Endothelial cell of umbilical vein (primary cell): ENCODE results near the gene CAPN8. TPM values are rescaled to one million over a fixed set of nuclear protein-coding genes. Genes with fewer than 3 reads are reported as not detected.
A peak's percentile ranks its signal among the peaks of the same experiment; 100 is the strongest.

Experiments
- BruUV-seq: library from RNA; stranded (reverse); fragments of 400-500 nt; replicated peaks from 2 replicates; lab custom pipeline; 2021; lab: Mats Ljungman, UMichigan
- CTCF ChIA-PET: fragments of 300-600, 350-600 bp; sonication (Branson Sonifier 250); formaldehyde crosslinking; loops from one replicate; lab custom pipeline; 2021; ENCODE audit warnings: antibody characterized with exemption, inconsistent platforms; lab: Charles Lee
- POLR2A ChIA-PET: fragments of 300-600, 350-600 bp; sonication (Branson Sonifier 250); formaldehyde crosslinking; loops from one replicate; lab custom pipeline; 2021; ENCODE audit warnings: antibody characterized with exemption, inconsistent platforms; lab: Charles Lee
- DNase-seq: peaks from one replicate; pipeline ENCODE4 v3.0.0-alpha.2; 2011; ENCODE audit warnings: low read depth, low spot score
- FAIRE-seq: peaks from 2 replicates; lab custom pipeline; 2011; peaks lifted over from hg19 to GRCh38; lab: Jason Lieb, UNC
- H2AFZ ChIP-seq: 2 replicates; pipeline ENCODE4 v1.6.0; 2012; ENCODE audit warnings: low read depth, low read length, control low read depth, inconsistent platforms
- H3K27ac ChIP-seq: 2 replicates; pipeline ENCODE4 v1.5.1; 2011; ENCODE audit warnings: low read depth, mild to moderate bottlenecking, control low read depth, low read length, moderate library complexity; ENCODE audit not compliant: insufficient read depth
- H3K27me3 ChIP-seq, 2 experiments: 2 replicates each; pipeline versions ENCODE4 v1.6.0 to v1.6.1; 2011; ENCODE audit warnings: low read length in 2 of 2, mixed read lengths in 1 of 2; ENCODE audit not compliant: control insufficient read depth in 2 of 2, insufficient read depth in 2 of 2
- H3K36me3 ChIP-seq, 2 experiments: 2 replicates in 1 of 2; 3 replicates in 1 of 2; pipeline ENCODE4 v1.5.1; 2011; ENCODE audit warnings: low read length in 2 of 2, mild to moderate bottlenecking in 1 of 2, moderate library complexity in 1 of 2; ENCODE audit not compliant: control insufficient read depth in 2 of 2, insufficient read depth in 2 of 2; ENCODE audit errors: extremely low read depth in 1 of 2
- H3K4me1 ChIP-seq: 3 replicates; pipeline ENCODE4 v1.5.1; 2011; ENCODE audit warnings: mild to moderate bottlenecking, low read length; ENCODE audit not compliant: control insufficient read depth, insufficient read depth; ENCODE audit errors: extremely low read depth
- H3K4me2 ChIP-seq: 2 replicates; pipeline ENCODE4 v1.6.1; 2011; ENCODE audit warnings: low read length, control low read depth, mixed read lengths; ENCODE audit not compliant: insufficient read depth
- H3K4me3 ChIP-seq, 3 experiments: fragments of 200-600 bp in 1 of 3; sonication (generic), shearing (Covaris generic) in 1 of 3; replicated peaks in 1 of 3; 2 replicates each; pipeline ENCODE4 v1.5.1; 2011 to 2016; ENCODE audit warnings: control low read depth in 3 of 3, low read length in 3 of 3, mild to moderate bottlenecking in 2 of 3, inconsistent platforms in 1 of 3, low read depth in 1 of 3, moderate library complexity in 1 of 3; ENCODE audit not compliant: insufficient read depth in 1 of 3
- H3K79me2 ChIP-seq: 2 replicates; pipeline ENCODE4 v1.6.0; 2012; ENCODE audit warnings: low read length, inconsistent platforms; ENCODE audit not compliant: control insufficient read depth, insufficient read depth
- H3K9ac ChIP-seq: replicated peaks from 2 replicates; pipeline ENCODE3; 2011; ENCODE audit warnings: low read length, control low read depth; ENCODE audit not compliant: insufficient read depth; ENCODE audit errors: extremely low read depth
- H3K9me1 ChIP-seq: replicated peaks from 3 replicates; pipeline ENCODE4 v1.6.0; 2011; ENCODE audit warnings: mild to moderate bottlenecking, low read length; ENCODE audit not compliant: control insufficient read depth, insufficient read depth; ENCODE audit errors: extremely low read depth
- H3K9me3 ChIP-seq: replicated peaks from 2 replicates; pipeline ENCODE4 v1.5.1; 2012; ENCODE audit warnings: low read length, inconsistent platforms; ENCODE audit not compliant: control insufficient read depth, insufficient read depth
- H4K20me1 ChIP-seq: replicated peaks from 2 replicates; pipeline ENCODE3; 2011; ENCODE audit warnings: mild to moderate bottlenecking, low read length; ENCODE audit not compliant: control insufficient read depth, insufficient read depth; ENCODE audit errors: extremely low read depth
- EZH2 ChIP-seq: IDR thresholded peaks from 2 replicates; pipeline ENCODE4 v1.6.1; 2012; ENCODE audit warnings: borderline replicate concordance, low read depth, mild to moderate bottlenecking, moderate library complexity, low read length, inconsistent platforms; ENCODE audit not compliant: severe bottlenecking
- FOS ChIP-seq: IDR thresholded peaks from 2 replicates; pipeline ENCODE4 v1.6.1; 2011; ENCODE audit warnings: mild to moderate bottlenecking, low read length, moderate library complexity, borderline replicate concordance; ENCODE audit not compliant: insufficient read depth
- GATA2 ChIP-seq: IDR thresholded peaks from 2 replicates; pipeline ENCODE4 v1.7.0; 2011; ENCODE audit warnings: low read depth, mild to moderate bottlenecking, moderate library complexity, mixed read lengths, low read length; ENCODE audit not compliant: insufficient read length, insufficient read depth
- JUN ChIP-seq: IDR thresholded peaks from 2 replicates; pipeline ENCODE4 v1.6.1; 2011; ENCODE audit warnings: borderline replicate concordance, low read depth; ENCODE audit not compliant: insufficient read length, insufficient read depth
- MYC ChIP-seq: IDR thresholded peaks from one replicate; pipeline ENCODE4 v1.6.1; 2011; ENCODE audit warnings: mild to moderate bottlenecking, low read depth, low read length
- POLR2A ChIP-seq: IDR thresholded peaks from 2 replicates; pipeline ENCODE4 v1.6.1; 2012; ENCODE audit warnings: low read depth, mild to moderate bottlenecking, control low read depth, low read length
- POLR2AphosphoS5 ChIP-seq: IDR thresholded peaks from 2 replicates; pipeline ENCODE4 v1.6.1; 2012; ENCODE audit warnings: low read depth, mild to moderate bottlenecking, control low read depth, low read length, moderate library complexity; ENCODE audit not compliant: insufficient read depth
- dilution Hi-C: fragments of 300-500 bp; cut with MboI; formaldehyde crosslinking; loops from one replicate; pipeline ENCODE4 v1.15.0; 2019; ENCODE audit warnings: low sequenced_read_pairs; ENCODE audit not compliant: extremely low pct_ligation_motif_present
- intact Hi-C: fragments of 100-400 bp; cut with micrococcal nuclease; formaldehyde crosslinking; loops from one replicate; pipeline ENCODE4 v1.10.0; 2022
- polyA plus RNA-seq, 4 experiments: library from polyadenylated mRNA; depleted of rRNA in 3 of 4; stranded (reverse) in 3 of 4; unstranded in 1 of 4; fragments of >200 nt; gene quantifications; 2 replicates each; pipeline versions ENCODE4 v1.2.1 to v1.2.3, GENCODE V29; 2011 to 2012; ENCODE audit warnings: missing spikeins in 1 of 4
- total RNA-seq: library from RNA; stranded (reverse); gene quantifications from 2 replicates; pipeline ENCODE4 v1.2.3, GENCODE V29; 2021
- TF ChIP-seq, protein P1 (sequence below): IDR thresholded peaks from 2 replicates; pipeline ENCODE4 v1.6.1; 2011; ENCODE audit not compliant: insufficient read depth, insufficient read length
- TF ChIP-seq, protein P2 (sequence below), 2 donors: IDR thresholded peaks; 1 replicate in 1 of 2; 2 replicates in 1 of 2; pipeline ENCODE4 v1.5.1; 2011; ENCODE audit warnings: low read length in 2 of 2, mild to moderate bottlenecking in 2 of 2, moderate library complexity in 2 of 2, control low read depth in 1 of 2, inconsistent platforms in 1 of 2, low read depth in 1 of 2; ENCODE audit not compliant: insufficient read depth in 1 of 2; ENCODE audit errors: extremely low read depth in 1 of 2

CAPN8 gene
- total and polyA plus RNA-seq, 2 donors (not counting 3 experiments of a cell fraction or from before 2014, with no cell fraction given), result not detected

GRCh38 chr1:223711747-223712193, 46.3 kb upstream of the CAPN8 start:
- Histone ChIP-seq H3K36me3 (peaks cover 0 to 3% of the 10 kb centered on the region in 2 experiments), H3K9me1 (no peaks in the 10 kb centered on the region), H4K20me1 (no peaks in the 10 kb centered on the region), H3K4me2 (peak overlapping the region; percentile 6), H3K9ac (peak overlapping the region; percentile 88), H3K27ac (peak overlapping the region; percentile 50), H2AFZ (peak overlapping the region; percentile 25), H3K4me3 (no peak overlapping the region), H3K9me3 (no peaks in the 10 kb centered on the region), H3K4me1 (peaks cover 68% of the 10 kb centered on the region), H3K79me2 (peaks cover 44% of the 10 kb centered on the region), H3K27me3 (no peaks in the 10 kb centered on the region)
- CTCF ChIA-PET, result interaction anchor here (0.6 to 10.9 kb wide), 12 partner anchors 10 to 745 kb away, joined by 3 to 148 read pairs (median 8); no protein-coding TSS in a partner anchor
- intact Hi-C loops (loop anchor here (1.0 kb wide), 2 partner anchors 38 to 135 kb away; no protein-coding TSS in a partner anchor), dilution Hi-C loops (no loop called here)
- POLR2A ChIA-PET, result no interaction called here
- DNase-seq (no peak), FAIRE-seq (no peak)
- TF ChIP-seq, protein P1, sequence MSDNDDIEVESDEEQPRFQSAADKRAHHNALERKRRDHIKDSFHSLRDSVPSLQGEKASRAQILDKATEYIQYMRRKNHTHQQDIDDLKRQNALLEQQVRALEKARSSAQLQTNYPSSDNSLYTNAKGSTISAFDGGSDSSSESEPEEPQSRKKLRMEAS, result no peak
- TF ChIP-seq JUN, result no peak
- no peak for TF ChIP-seq POLR2AphosphoS5
- no peak for TF ChIP-seq POLR2A
- TF ChIP-seq GATA2, result no peak
- TF ChIP-seq EZH2, result no peak
- TF ChIP-seq, protein P2, sequence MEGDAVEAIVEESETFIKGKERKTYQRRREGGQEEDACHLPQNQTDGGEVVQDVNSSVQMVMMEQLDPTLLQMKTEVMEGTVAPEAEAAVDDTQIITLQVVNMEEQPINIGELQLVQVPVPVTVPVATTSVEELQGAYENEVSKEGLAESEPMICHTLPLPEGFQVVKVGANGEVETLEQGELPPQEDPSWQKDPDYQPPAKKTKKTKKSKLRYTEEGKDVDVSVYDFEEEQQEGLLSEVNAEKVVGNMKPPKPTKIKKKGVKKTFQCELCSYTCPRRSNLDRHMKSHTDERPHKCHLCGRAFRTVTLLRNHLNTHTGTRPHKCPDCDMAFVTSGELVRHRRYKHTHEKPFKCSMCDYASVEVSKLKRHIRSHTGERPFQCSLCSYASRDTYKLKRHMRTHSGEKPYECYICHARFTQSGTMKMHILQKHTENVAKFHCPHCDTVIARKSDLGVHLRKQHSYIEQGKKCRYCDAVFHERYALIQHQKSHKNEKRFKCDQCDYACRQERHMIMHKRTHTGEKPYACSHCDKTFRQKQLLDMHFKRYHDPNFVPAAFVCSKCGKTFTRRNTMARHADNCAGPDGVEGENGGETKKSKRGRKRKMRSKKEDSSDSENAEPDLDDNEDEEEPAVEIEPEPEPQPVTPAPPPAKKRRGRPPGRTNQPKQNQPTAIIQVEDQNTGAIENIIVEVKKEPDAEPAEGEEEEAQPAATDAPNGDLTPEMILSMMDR (IDR thresholded peaks at IDR 0.05; ENCODE audit: extremely low read depth in 1 of 2, insufficient read depth in 1 of 2, low read depth in 1 of 2, low read length in 2 of 2), result no peak
- no peak for TF ChIP-seq FOS
- no peak for TF ChIP-seq MYC
- no TSS peak for BruUV-seq
